ENCODE results near the gene SNORC.

Gene SNORC

DNA sequence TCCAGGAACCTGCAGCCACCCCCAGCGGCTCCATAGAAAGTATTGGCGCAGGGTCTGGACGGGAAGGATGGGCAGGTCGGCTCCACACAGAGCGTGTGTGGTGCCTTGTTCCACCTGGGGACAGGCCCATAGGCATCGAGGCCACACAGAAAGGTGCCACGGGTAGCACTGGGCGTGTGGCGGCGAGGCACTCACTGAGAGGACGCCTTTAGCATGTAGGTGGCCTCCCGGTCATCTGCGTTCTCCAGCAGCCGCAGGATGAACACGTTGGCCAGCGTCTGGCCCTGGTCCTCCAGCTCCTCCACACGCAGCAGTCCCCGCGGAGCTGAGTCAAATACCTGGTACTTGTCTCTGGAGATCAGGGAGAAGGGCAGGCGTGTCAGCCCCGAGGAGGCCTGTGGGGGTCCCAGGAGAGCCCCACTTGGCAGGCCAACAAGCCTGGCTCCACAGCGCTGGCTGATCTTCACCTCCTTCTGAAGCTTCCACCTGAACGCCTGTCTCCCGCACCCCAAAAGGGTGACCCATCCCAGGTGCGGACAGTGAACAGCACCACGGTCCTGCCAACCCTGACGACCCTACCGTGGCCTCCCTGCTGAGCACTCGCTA lies 13.2 kb downstream of the SNORC start:
- no peak for DNase-seq

DNA sequence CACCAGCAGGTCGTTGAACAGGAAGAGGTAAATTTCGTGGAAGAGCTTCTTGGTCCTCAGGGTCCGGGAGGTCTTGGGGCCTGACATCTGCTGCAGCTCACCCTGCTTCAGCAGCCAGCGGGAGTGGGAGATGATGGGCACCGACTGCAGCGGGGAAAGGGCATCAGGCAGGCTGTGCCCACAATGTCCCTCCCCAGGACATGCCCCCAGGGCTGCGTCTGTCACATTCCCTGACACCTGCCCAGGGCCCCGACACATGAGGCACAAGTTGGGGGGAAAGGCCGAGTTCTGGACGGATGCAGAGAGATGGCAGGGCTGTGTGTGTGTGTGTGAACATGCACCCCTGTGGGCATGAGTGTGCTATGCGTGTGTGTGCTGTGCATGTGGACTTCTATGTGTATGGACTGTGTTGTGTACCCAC lies 13.9 kb downstream of the SNORC start:
- DNase-seq, result no peak

DNA sequence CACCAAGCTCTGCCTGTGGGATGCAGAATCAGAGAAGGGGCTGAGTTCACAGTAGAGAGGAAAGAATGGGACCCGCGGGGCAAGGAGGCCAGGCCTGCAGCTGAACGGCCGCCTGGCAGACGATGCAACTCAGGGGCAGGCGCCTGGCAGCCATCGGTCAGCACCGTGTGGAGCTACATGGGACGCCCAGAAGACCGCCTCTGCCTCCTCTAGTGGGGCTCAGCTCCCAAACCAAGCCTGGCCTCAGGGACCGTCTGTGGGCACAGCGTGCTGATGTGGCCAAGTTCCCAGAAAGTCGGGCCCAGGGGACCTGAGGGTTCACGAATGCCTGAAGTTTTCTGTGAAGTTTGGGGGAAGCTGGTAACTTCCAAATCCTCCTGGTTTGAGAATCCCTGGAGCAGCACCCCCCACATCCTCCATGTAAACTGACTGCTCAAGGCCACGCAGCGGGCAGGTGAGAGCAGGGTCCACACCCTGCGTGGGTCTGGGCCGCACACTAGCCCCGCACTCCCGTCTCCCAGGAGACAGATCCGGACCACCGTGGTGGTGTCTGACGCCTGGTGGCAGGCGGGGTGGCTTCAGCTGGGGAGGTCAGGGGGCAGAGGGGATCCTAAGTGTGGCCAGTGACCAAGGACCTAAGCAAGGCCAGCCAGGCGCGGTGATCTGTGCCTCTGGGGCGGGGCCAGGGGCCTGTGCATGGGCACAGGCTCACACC lies 14.6 kb downstream of the SNORC start:
- DNase-seq, result no peak

DNA sequence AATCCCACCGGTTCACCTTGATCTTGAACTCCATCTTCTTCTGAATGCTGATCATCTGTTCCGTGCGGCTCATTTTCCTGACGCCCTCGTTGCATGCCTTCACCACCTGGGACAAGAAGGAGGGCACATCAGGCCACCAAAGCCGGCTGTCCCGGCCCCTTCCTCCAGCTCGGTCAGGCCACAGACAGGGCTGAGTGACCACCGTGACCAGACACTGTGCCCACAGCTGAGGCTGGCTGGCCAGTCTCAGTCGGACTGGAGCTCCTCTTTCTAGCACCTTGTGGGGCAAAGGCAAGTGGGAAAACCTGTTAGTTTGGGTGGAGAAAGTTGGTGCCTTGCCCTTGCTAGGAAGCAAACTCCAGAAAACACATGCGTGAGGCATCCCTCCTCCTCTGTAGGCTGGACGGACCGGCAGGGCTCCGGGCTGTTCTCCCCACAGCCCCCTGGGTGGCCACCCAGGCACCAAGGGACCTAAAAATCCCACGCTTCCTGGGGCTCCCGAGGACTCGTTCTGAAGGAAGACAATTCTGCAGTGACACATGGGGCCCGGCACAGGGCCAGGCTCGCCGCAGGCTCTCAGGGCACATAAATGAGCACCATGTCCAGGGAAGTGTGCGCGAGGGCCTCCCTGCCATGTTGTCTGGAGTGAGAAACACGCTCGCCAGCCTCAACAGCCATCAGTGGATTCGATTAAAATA lies 15.3 kb downstream of the SNORC start:
- DNase-seq, result no peak

DNA sequence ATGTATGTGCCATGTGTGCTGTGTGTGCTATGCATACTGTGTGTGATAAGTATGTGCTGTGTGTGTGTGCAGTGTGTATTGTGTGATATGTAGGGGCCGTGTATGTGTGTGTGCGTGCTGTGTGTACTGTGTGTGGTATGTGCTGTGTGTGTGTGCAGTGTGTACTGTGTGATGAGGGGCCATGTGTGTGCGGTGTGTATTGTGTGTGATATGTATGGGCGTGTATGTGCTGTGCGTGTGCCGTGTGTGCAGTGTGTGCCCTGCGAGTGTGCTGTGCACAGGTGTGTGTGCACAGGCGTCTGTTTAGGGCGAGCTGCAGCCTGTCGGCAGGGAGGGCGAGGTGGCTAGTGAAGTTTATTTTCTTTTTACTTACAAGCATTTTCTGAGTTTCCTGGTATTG lies 16.1 kb downstream of the SNORC start:
- no peak for DNase-seq

DNA sequence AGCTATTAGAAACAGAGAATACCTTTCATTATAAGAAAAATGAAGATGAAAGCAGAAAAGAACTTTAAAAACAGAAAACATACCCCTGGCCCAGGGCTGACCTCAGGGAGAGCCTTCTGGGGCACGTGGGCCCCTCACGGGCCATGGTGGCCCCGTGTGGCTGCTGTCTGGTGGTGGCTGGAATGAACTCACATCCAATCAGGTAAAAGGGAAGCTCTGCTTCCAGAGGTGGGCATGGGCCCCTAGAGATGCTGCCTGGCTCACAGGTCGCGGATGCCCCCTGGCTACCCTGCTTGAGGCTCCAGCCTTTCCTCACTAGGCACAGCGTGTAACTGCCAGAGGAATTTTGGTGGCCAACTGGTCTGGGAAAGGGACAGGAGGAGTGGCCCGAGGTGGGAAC lies 16.6 kb downstream of the SNORC start:
- no peak for DNase-seq

DNA sequence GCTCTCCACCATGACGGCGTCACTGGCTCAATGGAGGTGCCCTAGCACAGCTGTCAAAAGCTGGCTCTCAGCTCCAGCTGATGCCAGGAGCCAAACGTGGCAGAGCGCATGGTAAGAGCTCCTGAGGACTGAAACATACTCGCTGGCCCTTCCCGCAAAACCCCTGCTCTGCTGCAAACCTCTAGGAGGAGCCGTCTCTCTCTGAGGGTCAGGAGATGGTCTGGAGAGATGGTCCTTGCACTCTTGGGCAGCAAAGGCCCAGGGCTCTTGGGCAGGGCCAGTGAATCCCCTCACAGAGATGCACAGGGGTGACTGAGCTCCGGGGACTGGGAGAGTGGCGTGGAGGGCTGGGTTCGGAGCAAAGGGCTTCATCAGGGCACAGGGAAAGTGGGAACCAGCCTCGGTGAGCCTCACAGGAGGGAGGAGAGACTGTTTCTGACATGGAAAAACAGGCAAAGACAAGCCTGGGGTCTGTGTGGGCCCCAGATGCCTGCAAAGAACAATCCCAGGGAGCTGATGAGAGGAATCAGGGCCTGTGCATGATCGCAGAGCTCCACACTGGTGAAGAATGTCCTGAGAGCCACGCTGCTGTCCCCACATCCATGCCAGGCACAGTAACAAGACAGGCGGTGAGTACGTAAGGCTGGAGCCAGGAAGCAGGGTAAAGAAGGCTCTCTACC lies 17.2 kb downstream of the SNORC start:
- DNase-seq, result no peak

DNA sequence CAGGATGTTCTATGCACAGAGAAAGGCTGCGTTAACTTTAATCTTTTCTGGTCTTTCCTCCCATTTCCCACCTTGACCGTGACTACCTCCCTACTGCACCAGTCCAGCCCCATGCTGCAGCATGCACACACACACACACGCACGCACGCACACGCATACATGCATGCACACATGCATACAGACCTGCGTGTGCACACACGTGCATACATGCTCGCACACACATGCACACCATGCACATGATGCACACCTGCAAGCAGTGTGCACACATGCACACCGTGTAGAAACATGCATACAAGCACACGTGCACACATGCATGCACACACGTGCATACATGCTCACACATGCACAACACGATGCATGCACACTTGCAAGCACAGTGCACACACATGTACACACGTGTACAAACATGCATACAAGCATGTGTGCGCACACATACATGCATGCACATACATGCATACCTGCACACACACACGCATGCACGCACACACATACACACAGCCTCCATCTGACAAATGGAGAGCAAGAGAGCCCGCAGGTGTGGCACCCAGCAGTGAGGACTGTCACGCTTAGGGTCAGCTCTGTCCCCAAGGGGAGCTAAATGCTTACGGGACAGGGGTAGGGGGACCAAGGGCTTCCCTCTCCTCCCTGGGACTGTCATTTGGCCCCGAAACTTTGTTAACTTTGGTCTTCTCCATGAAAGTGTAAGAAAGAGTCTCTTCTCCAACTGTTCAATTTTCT lies 18.2 kb downstream of the SNORC start:
- no peak for DNase-seq

DNA sequence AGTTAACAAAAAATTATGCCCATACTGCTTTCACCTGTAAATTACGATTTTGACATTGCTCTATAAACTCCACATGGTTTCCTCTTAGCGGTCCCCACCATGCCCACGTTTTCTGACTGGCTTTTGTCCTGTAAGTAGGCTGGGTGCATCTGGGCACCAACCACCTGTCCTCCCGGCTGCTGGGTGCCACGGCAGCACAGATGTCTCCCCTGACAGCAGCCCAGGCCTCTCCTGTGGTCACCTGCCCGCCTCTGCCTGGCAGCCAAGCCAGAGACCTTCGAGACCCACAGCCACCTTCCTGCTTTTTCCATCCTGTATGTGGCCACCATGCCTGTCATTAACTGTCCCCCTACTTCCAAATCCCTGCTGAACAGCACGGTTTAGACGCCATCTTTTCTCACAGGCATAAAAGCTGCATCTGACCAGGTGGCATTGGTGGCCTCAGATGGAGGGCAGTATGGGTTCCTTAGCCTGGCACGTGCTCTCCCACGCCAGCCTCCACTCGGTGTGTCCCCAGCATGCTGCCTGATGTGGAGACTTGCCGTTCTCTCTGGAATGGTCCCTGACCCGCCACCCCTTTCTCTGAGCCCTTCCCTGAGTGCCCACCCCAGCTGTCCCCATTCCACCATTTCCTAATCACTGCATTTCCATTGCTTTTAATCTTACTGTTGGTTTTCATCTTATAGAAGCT lies 18.9 kb downstream of the SNORC start:
- DNase-seq, result no peak

DNA sequence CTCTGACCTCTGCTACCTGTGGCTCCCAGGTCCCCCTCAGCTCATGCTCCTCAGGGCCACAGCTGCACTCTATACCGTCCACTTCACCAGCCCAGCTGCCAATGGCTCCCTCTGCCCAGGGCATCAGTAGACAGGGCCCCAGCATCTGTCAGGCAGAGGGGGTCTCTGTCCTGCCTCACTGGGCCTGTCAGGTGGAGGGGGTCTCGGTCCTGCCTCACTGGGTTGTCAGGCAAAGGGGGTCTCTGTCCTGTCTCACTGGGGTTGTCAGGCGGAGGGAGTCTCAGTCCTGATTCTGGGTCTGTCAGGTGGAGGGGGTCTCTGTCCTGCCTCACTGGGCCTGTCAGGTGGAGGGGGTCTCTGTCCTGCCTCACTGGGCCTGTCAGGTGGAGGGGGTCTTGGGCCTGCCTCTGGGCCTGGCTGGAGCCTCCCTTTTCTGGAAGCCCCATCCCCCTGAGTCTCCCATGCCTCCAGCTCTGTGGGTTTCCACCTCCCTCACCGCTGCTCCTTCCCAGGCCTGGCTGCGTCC lies 19.9 kb downstream of the SNORC start:
- DNase-seq, result no peak

DNA sequence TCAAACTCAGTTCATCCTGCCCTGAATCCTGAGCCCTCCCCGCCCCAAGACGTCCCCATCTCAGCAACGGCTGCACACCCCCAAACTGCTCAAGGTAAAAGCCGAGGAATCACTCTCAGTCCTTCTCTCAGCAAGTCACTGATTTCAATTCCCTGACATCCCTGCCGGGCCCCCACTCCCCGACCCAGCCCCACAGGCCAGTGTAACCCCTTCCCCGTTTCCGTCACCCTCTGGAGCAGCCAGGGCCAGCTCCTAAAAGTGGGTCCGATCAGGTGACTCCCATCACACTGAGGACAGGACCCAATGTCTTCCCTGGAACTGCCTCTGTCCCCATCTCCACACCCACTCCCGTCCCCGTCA lies 20.5 kb downstream of the SNORC start:
- DNase-seq, result no peak

DNA sequence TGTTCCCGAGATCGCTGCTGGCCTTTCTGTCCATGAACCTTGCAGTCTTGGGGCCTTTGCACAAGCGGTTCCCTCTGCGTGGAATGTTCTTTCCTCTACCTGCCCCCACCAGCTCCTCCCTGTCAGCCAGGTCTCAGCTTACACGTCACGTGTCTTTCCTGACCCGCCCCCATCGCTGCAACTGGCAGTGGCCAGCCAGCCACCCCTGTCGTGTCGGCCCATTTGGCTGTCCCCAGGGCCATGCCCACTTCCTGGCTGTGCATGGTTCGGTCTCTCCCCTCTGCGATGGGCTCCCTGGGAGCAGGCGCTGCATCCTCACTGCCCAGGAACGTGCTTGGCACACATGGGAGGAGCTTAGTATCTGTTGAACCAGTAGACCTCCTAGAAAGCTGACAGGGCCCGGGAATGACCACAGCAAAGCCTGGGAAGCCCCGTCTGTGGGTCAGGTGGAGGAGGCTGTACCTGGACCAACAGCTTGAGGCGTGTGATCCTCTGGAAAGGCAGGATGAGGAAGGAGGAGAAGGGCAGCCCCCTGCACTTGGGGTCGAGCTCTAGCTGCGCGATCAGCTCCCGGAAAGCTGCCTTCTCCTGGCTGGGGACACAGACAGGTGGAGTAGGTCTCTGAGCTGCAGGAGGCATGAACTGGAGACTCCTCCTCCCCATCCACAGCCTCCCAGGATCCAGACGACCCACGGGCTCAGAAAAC lies 21.0 kb downstream of the SNORC start:
- peak; percentile 76 for DNase-seq

DNA sequence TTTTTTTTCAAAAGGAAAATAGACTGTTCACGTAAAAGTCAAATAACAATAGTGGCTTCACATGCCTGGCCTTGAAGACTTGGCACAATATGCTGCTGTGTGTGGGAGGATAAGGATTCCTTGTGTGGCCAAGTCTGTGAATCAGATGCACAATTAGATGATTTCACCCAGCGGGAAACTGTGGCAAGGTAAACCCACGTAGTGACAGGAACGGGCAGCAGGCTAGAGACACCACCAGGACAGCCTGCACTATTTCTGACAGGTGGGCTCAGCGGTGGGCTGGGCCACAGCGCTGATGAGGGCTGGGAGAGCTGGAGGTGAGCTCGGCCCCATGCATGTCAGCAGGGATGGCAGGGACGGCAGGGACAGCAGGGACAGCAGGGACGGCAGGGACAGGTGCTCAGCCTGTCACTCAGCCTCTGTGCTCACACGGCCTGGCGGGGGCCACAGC lies 21.6 kb downstream of the SNORC start:
- DNase-seq, result no peak

DNA sequence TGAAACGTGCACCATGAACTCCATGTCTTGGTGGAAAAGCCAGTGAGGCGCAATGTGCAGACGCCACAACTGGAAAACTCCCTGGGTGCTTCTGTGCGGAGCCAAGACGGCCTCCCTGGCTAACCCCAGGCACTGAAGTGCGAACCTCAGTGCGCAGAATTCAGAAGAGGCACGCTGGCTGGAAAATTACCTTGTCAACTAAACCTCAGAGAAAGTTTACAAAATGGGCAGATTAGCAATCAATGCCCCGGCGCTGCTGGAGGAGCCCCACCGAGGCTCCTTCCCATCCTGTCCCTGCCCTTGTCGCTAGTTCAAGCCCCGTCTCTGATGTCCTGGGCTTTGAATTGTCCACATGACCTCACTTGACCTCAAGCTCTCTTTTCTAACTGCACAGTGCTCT lies 22.2 kb downstream of the SNORC start:
- DNase-seq, result no peak

DNA sequence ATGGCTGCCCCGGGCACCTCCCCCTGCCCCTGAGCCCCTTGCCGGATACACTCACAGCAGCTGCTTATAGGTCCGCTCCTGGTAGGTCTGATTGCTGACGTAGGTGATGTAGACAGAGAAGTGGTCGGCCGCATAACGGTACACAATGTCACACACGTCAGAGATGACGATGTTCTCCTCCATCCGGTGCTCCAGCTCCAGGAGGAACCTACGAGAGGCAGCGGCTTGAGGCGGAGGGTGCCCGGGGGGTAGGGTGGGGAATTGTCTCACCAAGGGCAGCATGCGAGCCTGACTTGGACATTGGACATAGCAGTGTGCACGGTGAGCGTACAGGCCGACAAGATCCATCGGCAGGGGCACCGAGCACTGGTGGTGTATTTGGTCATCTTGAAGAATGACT lies 22.8 kb downstream of the SNORC start:
- no peak for DNase-seq

DNA sequence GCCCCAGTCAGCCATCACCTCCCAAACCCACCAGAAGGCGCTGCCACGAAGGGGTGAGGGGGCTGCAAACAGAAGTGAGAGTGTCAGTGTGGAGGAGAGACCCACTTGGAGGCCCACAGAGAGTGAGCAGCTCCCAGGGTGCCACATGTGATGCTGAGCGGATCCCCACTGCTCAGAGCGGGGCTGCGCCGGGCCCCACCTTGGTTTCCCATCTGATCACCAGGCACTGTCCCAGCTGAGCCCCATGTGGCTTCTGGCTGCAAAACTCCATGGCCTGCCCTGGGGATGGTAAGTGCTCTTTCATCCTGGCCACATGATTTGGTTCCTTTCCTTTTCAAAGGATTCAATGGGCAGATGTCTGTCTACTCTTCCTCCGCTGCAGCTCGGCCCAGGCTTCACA lies 23.8 kb downstream of the SNORC start:
- DNase-seq, result no peak

DNA sequence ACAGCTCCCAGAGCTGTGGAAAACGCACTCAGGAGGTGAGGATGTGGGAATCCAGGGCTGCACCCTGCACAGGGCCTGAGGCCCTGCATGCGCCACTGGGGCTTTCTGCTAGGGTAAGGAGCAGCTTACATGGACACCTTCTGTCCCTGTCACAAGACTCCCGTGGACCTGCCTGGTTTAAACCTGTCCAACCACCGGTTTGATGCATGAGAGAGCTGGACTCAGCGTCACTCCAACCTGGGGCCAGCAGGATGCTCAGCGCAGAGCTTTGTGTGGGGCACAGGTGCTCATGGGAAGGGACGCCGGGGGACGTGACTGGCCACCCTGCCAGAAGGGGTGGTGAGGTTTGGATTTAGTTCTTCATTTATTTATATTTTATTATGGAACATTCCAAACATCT lies 24.2 kb downstream of the SNORC start:
- no peak for DNase-seq

DNA sequence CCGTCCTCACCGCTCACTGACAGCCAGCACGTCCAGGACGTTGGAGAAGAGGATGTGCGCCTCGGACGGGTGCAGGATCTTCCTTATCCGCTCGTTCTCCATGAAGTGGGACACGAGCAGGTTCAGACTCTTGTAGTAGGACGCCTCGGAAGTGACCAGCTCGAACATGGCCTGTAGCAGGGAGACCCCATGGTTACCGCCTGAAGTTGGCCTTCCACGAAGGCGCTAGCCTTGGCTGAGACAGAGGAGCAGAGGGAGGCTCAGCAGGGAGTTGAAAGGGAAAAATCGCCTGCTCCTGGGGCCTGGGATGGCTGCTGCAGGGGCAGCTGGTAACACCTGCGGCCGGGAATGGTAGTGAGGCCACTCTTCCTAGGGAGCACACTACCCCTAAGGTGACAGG lies 24.7 kb downstream of the SNORC start:
- DNase-seq, result no peak

DNA sequence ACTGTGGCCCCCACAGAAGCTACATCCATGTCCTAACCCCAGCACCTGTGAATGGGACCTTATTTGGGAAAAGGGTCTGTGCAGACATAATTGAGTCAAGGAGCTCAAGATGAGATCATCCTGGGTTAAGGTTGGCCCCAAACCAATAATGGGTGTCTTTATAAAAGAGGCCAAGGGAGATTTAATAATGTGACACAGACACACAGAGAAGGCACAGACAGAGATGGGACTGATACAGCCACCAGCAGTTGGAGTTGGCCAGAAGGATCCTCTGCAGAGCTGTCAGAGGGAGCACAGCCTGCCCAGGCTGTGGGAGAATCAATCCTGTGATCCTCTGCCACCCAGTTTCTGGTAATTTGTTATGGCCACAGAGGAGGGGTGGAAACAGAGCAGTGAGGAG lies 26.0 kb downstream of the SNORC start:
- no peak for DNase-seq

DNA sequence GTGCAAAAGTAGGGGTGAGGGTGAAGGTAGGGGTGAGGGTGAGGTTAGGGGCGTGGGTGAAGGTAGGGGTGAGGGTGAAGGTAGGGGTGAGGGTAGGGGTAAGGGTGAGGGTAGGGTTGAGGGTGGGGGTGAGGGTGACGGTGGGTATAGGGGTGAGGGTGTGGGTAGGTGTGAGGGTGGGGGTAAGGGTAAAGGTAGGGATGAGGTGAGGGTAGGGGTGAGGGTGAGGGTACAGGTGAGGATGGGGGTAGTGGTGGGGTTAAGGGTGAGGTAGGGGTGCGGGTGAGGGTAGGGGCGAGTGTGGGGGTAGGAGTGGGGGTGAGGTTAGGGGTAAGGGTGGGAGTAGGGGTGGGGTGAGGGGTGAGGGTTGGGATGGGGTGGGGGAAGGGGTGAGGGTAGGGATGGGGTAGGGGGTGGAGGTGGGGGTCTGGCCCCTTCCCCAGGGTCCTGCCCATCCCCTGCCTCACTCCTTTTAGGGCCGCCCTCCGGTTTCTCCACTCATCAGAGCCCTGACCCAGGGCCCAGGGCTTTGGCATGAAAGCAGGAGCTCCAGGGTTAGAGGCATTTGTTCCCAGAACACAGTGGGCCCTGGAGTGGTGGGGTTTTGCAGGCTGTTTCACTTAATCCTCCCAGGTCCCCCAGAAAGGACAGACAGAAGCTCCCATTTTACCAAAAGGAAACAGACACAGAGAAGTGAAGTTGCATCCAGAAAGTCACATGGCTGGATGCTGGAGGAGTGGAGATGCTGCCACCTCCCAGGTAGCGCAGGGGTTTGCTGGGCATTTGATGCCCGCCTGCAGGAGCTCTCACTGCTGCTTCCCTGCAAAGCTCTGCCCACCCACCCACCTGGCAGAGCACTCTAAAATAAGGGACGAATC lies 26.9 kb downstream of the SNORC start:
- DNase-seq, result no peak
